ENCODE results near the gene ARSG.

DNA sequence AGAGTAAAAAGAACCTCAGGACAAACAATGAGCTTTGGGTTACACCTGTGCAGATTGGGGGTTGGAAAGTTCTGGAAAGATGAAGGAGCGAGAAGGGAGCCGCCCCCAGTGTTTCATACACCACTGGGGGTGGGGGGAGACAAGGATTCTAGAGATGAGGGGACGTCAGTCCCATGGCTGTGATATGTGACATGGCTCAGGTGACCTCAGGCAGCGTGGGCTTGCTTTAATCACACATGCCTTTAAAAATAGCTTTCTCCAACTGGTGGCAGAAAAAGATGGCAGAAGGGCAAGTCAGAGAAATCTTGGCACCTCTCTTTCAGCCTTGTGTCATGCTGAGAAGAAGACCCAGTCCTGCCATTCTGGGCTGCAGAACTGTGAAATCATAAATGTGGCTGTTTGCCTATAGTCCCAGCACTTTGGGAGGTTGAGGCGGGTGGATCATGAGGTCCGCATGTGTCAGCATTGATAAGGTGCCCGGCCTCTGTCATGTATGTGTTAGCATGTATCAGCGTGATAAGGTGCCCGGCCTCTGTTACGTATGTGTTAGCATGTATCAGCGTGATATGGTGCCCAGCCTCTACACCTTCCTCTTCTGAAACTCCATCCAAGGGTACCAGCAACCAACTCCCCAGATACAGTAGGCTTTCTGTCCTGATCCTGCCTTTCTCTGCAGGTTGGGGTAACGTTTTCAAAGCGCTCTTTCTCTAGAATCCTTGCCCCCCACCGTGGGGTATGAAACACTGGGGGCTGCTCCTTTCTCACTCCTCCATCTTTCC is 141.0 kb downstream of the ARSG start:
- TF ChIP-seq, protein P1, sequence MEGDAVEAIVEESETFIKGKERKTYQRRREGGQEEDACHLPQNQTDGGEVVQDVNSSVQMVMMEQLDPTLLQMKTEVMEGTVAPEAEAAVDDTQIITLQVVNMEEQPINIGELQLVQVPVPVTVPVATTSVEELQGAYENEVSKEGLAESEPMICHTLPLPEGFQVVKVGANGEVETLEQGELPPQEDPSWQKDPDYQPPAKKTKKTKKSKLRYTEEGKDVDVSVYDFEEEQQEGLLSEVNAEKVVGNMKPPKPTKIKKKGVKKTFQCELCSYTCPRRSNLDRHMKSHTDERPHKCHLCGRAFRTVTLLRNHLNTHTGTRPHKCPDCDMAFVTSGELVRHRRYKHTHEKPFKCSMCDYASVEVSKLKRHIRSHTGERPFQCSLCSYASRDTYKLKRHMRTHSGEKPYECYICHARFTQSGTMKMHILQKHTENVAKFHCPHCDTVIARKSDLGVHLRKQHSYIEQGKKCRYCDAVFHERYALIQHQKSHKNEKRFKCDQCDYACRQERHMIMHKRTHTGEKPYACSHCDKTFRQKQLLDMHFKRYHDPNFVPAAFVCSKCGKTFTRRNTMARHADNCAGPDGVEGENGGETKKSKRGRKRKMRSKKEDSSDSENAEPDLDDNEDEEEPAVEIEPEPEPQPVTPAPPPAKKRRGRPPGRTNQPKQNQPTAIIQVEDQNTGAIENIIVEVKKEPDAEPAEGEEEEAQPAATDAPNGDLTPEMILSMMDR (IDR thresholded peaks at IDR 0.05), result no peak
- TF ChIP-seq ZNF121 (CRISPR knock-in tag; IDR thresholded peaks at IDR 0.05) (no peak), NFYB (CRISPR knock-in tag; conservative IDR thresholded peaks at IDR 0.05; ENCODE audit: low read depth) (no peak), NR3C1 (CRISPR knock-in tag; conservative IDR thresholded peaks at IDR 0.05; ENCODE audit: low read depth) (no peak), TEAD4 (CRISPR knock-in tag; IDR thresholded peaks at IDR 0.05) (no peak), CBFB (CRISPR knock-in tag; IDR thresholded peaks at IDR 0.05; ENCODE audit: low read depth) (no peak), RORB (CRISPR knock-in tag; IDR thresholded peaks at IDR 0.05) (no peak)
- TF ChIP-seq, protein P2, sequence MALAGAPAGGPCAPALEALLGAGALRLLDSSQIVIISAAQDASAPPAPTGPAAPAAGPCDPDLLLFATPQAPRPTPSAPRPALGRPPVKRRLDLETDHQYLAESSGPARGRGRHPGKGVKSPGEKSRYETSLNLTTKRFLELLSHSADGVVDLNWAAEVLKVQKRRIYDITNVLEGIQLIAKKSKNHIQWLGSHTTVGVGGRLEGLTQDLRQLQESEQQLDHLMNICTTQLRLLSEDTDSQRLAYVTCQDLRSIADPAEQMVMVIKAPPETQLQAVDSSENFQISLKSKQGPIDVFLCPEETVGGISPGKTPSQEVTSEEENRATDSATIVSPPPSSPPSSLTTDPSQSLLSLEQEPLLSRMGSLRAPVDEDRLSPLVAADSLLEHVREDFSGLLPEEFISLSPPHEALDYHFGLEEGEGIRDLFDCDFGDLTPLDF (CRISPR knock-in tag; IDR thresholded peaks at IDR 0.05), result no peak
- TF ChIP-seq, protein P3, sequence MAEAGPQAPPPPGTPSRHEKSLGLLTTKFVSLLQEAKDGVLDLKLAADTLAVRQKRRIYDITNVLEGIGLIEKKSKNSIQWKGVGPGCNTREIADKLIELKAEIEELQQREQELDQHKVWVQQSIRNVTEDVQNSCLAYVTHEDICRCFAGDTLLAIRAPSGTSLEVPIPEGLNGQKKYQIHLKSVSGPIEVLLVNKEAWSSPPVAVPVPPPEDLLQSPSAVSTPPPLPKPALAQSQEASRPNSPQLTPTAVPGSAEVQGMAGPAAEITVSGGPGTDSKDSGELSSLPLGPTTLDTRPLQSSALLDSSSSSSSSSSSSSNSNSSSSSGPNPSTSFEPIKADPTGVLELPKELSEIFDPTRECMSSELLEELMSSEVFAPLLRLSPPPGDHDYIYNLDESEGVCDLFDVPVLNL (CRISPR knock-in tag; IDR thresholded peaks at IDR 0.05; ENCODE audit: borderline replicate concordance, low read depth), result no peak
- TF ChIP-seq, protein P4, sequence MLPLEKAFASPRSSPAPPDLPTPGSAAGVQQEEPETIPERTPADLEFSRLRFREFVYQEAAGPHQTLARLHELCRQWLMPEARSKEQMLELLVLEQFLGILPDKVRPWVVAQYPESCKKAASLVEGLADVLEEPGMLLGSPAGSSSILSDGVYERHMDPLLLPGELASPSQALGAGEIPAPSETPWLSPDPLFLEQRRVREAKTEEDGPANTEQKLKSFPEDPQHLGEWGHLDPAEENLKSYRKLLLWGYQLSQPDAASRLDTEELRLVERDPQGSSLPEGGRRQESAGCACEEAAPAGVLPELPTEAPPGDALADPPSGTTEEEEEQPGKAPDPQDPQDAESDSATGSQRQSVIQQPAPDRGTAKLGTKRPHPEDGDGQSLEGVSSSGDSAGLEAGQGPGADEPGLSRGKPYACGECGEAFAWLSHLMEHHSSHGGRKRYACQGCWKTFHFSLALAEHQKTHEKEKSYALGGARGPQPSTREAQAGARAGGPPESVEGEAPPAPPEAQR (CRISPR knock-in tag; IDR thresholded peaks at IDR 0.05), result no peak
